K562 (cell line): ENCODE results near the gene ARMC2. TPM values are rescaled to one million over a fixed set of nuclear protein-coding genes. Genes with fewer than 3 reads are reported as not detected.
A peak's percentile ranks its signal among the peaks of the same experiment; 100 is the strongest.

Experiments used
- BACH1 ChIP-seq: fragments of 200-800 bp; sonication (Bioruptor generic); IDR thresholded peaks from 2 replicates; pipeline ENCODE4 v1.6.1; 2016; ENCODE audit warnings: missing genetic modification characterization, missing compliant biosample characterization
- FOXJ2 ChIP-seq: fragments of 200-800 bp; sonication (Bioruptor generic); IDR thresholded peaks from 2 replicates; pipeline ENCODE4 v1.6.1; 2016; ENCODE audit warnings: missing genetic modification characterization, missing compliant biosample characterization
- ZFX ChIP-seq: sonication (generic); formaldehyde crosslinking; IDR thresholded peaks from 2 replicates; pipeline ENCODE4 v1.8.0; 2022; ENCODE audit warnings: mild to moderate bottlenecking, missing genetic modification reagents, moderate library complexity
- ZNF175 ChIP-seq: fragments of 200-800 bp; sonication (Bioruptor generic); IDR thresholded peaks from 2 replicates; pipeline ENCODE4 v1.6.1; 2016; ENCODE audit warnings: low read depth, mild to moderate bottlenecking, missing genetic modification characterization, missing compliant biosample characterization
- ZNF24 ChIP-seq: fragments of 450-650 bp; IDR thresholded peaks from 2 replicates; pipeline ENCODE4 v1.6.1; 2016
- polyA plus RNA-seq, 8 experiments: library from polyadenylated mRNA; depleted of rRNA in 4 of 8; stranded (reverse) in 5 of 8; unstranded in 3 of 8; fragments of >200 nt; fragmentation: Nextera tagmentation in 2 of 8; fragmentation: Illumina TruSeq in 1 of 8; extraction: Ambion mirVana in 2 of 8; extraction: Trizol in 1 of 8; gene quantifications; 2 replicates each; pipeline versions ENCODE4 v1.2.1 to v1.2.3, GENCODE V29; 2011 to 2014; ENCODE audit warnings: inconsistent platforms in 1 of 8, missing spikeins in 1 of 8
- total RNA-seq, 7 experiments: library from RNA; depleted of rRNA in 6 of 7; stranded (reverse); fragments of >200 nt in 6 of 7; fragmentation: Illumina TruSeq in 2 of 7; extraction: Trizol in 2 of 7; gene quantifications; 2 replicates each; pipeline versions ENCODE4 v1.2.1 to v1.2.3, GENCODE V29; 2011 to 2021; ENCODE audit warnings: low replicate concordance in 1 of 7
- TF ChIP-seq, protein P1 (sequence below), 2 experiments: IDR thresholded peaks; 2 replicates each; pipeline ENCODE4 v1.6.1; 2012; ENCODE audit warnings: improper control_type of control experiment in 2 of 2, low read depth in 2 of 2, low read length in 2 of 2, borderline replicate concordance in 1 of 2
- TF ChIP-seq, protein P2 (sequence below), 2 experiments: fragments of 450-650 bp in 1 of 2; sonication (generic) in 1 of 2; formaldehyde crosslinking in 1 of 2; IDR thresholded peaks; 2 replicates each; pipeline versions ENCODE4 v1.7.1 to v1.9.0; 2016 to 2022; ENCODE audit warnings: inconsistent platforms in 1 of 2, mild to moderate bottlenecking in 1 of 2, missing genetic modification reagents in 1 of 2

Gene ARMC2
- total and polyA plus RNA-seq, 9 of the 15 experiments (the other 6 are each of a cell fraction or from before 2014, with no cell fraction given), result 0.14 to 3.0 (median 0.82) TPM

GRCh38 chr6:109009962-109010704, 161.9 kb downstream of the ARMC2 start (continued):
- TF ChIP-seq, protein P1, sequence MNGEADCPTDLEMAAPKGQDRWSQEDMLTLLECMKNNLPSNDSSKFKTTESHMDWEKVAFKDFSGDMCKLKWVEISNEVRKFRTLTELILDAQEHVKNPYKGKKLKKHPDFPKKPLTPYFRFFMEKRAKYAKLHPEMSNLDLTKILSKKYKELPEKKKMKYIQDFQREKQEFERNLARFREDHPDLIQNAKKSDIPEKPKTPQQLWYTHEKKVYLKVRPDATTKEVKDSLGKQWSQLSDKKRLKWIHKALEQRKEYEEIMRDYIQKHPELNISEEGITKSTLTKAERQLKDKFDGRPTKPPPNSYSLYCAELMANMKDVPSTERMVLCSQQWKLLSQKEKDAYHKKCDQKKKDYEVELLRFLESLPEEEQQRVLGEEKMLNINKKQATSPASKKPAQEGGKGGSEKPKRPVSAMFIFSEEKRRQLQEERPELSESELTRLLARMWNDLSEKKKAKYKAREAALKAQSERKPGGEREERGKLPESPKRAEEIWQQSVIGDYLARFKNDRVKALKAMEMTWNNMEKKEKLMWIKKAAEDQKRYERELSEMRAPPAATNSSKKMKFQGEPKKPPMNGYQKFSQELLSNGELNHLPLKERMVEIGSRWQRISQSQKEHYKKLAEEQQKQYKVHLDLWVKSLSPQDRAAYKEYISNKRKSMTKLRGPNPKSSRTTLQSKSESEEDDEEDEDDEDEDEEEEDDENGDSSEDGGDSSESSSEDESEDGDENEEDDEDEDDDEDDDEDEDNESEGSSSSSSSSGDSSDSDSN (IDR thresholded peaks at IDR 0.05; ENCODE audit: borderline replicate concordance in 1 of 2, low read depth in 2 of 2, low read length in 2 of 2), result 0 out of 4 replicates have a peak, but pooled peaks of 1 of the 2 experiments have one; percentile 38
- TF ChIP-seq BACH1 (tag), result 0 out of 2 replicates have a peak, but pooled peaks have one; percentile 13
- 0 out of 2 replicates have a peak, but pooled peaks have one; percentile 24 for TF ChIP-seq ZNF24
- TF ChIP-seq, protein P2, sequence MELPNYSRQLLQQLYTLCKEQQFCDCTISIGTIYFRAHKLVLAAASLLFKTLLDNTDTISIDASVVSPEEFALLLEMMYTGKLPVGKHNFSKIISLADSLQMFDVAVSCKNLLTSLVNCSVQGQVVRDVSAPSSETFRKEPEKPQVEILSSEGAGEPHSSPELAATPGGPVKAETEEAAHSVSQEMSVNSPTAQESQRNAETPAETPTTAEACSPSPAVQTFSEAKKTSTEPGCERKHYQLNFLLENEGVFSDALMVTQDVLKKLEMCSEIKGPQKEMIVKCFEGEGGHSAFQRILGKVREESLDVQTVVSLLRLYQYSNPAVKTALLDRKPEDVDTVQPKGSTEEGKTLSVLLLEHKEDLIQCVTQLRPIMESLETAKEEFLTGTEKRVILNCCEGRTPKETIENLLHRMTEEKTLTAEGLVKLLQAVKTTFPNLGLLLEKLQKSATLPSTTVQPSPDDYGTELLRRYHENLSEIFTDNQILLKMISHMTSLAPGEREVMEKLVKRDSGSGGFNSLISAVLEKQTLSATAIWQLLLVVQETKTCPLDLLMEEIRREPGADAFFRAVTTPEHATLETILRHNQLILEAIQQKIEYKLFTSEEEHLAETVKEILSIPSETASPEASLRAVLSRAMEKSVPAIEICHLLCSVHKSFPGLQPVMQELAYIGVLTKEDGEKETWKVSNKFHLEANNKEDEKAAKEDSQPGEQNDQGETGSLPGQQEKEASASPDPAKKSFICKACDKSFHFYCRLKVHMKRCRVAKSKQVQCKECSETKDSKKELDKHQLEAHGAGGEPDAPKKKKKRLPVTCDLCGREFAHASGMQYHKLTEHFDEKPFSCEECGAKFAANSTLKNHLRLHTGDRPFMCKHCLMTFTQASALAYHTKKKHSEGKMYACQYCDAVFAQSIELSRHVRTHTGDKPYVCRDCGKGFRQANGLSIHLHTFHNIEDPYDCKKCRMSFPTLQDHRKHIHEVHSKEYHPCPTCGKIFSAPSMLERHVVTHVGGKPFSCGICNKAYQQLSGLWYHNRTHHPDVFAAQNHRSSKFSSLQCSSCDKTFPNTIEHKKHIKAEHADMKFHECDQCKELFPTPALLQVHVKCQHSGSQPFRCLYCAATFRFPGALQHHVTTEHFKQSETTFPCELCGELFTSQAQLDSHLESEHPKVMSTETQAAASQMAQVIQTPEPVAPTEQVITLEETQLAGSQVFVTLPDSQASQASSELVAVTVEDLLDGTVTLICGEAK (IDR thresholded peaks at IDR 0.05), result 0 out of 2 replicates have a peak, but pooled peaks have one; percentile 24
- TF ChIP-seq, protein P2 (CRISPR knock-in tag; IDR thresholded peaks at IDR 0.05), result no peak
- 0 out of 2 replicates have a peak, but pooled peaks have one; percentile 27 for TF ChIP-seq ZNF175 (CRISPR knock-in tag)
- TF ChIP-seq FOXJ2 (tag), result no peak
- TF ChIP-seq ZFX (CRISPR knock-in tag), result 0 out of 2 replicates have a peak, but pooled peaks have one; percentile 8
- TF ChIP-seq, all 486 proteins: peak for 12
